BJ (cell line): ENCODE results near the gene KRT84. TPM values are rescaled to one million over a fixed set of nuclear protein-coding genes. Genes with fewer than 3 reads are reported as not detected.
"Not testable (repeated sequence)": the region's sequence is repeated elsewhere in the genome, so short reads cannot be mapped to it uniquely, and the experiment has no call there.

Experiments used
- CTCF ChIA-PET: fragments of 350-600 bp; formaldehyde crosslinking; extraction: SDS; loops from one replicate; lab custom pipeline; 2021; ENCODE audit warnings: antibody characterized with exemption, inconsistent platforms; lab: Yijun Ruan, JAX
- POLR2A ChIA-PET: fragments of 300-600 bp; sonication (Branson Sonifier 250); formaldehyde crosslinking; extraction: SDS; loops from one replicate; lab custom pipeline; 2021; ENCODE audit warnings: antibody characterized with exemption; lab: Charles Lee
- DNase-seq: peaks from one replicate; pipeline ENCODE4 v3.0.0-alpha.2; 2011; ENCODE audit warnings: low read depth
- H3K27me3 ChIP-seq: 2 replicates; pipeline ENCODE4 v1.6.0; 2011; ENCODE audit warnings: low read length; ENCODE audit not compliant: control insufficient read depth, insufficient read depth
- H3K36me3 ChIP-seq: 2 replicates; pipeline ENCODE4 v1.5.1; 2011; ENCODE audit warnings: low read length; ENCODE audit not compliant: control insufficient read depth, insufficient read depth
- H3K4me3 ChIP-seq: 2 replicates; pipeline ENCODE4 v1.5.1; 2011; ENCODE audit warnings: low read depth, mild to moderate bottlenecking, control low read depth, low read length
- CTCF ChIP-seq: IDR thresholded peaks from 2 replicates; pipeline ENCODE4 v1.5.1; 2011; ENCODE audit warnings: low read depth, mild to moderate bottlenecking, control low read depth, inconsistent platforms, low read length, moderate library complexity; ENCODE audit not compliant: insufficient read depth
- polyA plus RNA-seq: library from polyadenylated mRNA; depleted of rRNA; stranded (reverse); fragments of >200 nt; gene quantifications from 2 replicates; pipeline ENCODE4 v1.2.3, GENCODE V29; 2011

The KRT84 gene
- polyA plus RNA-seq, 1 experiment = not detected

- no peaks in the 10 kb centered on the region for H3K36me3 ChIP-seq
- POLR2A ChIA-PET = no interaction called here
- no peak for DNase-seq
- CTCF ChIA-PET = interaction anchor here (1.2 to 2.4 kb wide), 4 partner anchors 22 to 529 kb away, joined by 3 to 9 read pairs (median 5); no protein-coding TSS in a partner anchor
- TF ChIP-seq CTCF = no peak
- no peak overlapping the region for H3K4me3 ChIP-seq
- H3K27me3 ChIP-seq = peaks cover 19% of the 10 kb centered on the region
These were observed 35.3 kb downstream of the KRT84 start for GRCh38 chr12:52350021-52350620.

- H3K4me3 ChIP-seq = no peak overlapping the region
- no peak for DNase-seq
- POLR2A ChIA-PET = no interaction called here
- CTCF ChIA-PET = interaction anchor here (0.7 to 1.3 kb wide), 2 partner anchors 12 to 21 kb away, joined by 3 to 5 read pairs; no protein-coding TSS in a partner anchor
- no peak for TF ChIP-seq CTCF
- peaks cover 20% of the 10 kb centered on the region for H3K27me3 ChIP-seq
- H3K36me3 ChIP-seq = no peaks in the 10 kb centered on the region
These were observed 36.3 kb downstream of the KRT84 start for GRCh38 chr12:52349196-52349595.

- TF ChIP-seq CTCF = no peak
- ChIA-PET CTCF (interaction anchor here (0.6 to 1.6 kb wide), 6 partner anchors 8 to 537 kb away, joined by 3 to 4 read pairs (median 3); no protein-coding TSS in a partner anchor), POLR2A (no interaction called here)
- Histone ChIP-seq H3K27me3 (peaks cover 19% of the 10 kb centered on the region), H3K4me3 (no peak overlapping the region), H3K36me3 (no peaks in the 10 kb centered on the region)
- no peak for DNase-seq
These were observed 37.6 kb downstream of the KRT84 start for GRCh38 chr12:52347551-52348510.

GRCh38 chr12:52347016-52347415 is 38.4 kb downstream of the KRT84 start:
- no peak for DNase-seq
- no peak overlapping the region for H3K4me3 ChIP-seq
- no peaks in the 10 kb centered on the region for H3K36me3 ChIP-seq
- peaks cover 23% of the 10 kb centered on the region for H3K27me3 ChIP-seq
- CTCF ChIA-PET = interaction anchor here (0.6 to 1.6 kb wide), 3 partner anchors 7 to 538 kb away, joined by 3 to 4 read pairs (median 3); no protein-coding TSS in a partner anchor
- TF ChIP-seq CTCF = no peak
- POLR2A ChIA-PET = no interaction called here

GRCh38 chr12:52346593-52346992 is 38.9 kb downstream of the KRT84 start:
- H3K36me3 ChIP-seq = no peaks in the 10 kb centered on the region
- H3K4me3 ChIP-seq = no peak overlapping the region
- POLR2A ChIA-PET = no interaction called here
- no peak for DNase-seq
- TF ChIP-seq CTCF = no peak
- CTCF ChIA-PET = no interaction called here
- H3K27me3 ChIP-seq = peaks cover 23% of the 10 kb centered on the region

- POLR2A ChIA-PET, DNase-seq: not testable (repeated sequence)
- CTCF ChIA-PET = interaction anchor here (0.9 to 2.0 kb wide), 5 partner anchors 10 to 132 kb away, joined by 3 to 12 read pairs (median 3); no protein-coding TSS in a partner anchor
These were observed 40.4 kb downstream of the KRT84 start for GRCh38 chr12:52345041-52345440.

More at GRCh38 chr12:52345041-52345440, 40.4 kb downstream of the KRT84 start:
- not testable (repeated sequence) for H3K4me3 ChIP-seq, H3K36me3 ChIP-seq
- H3K27me3 ChIP-seq = peaks cover 14% of the 10 kb centered on the region
